Calu3 (cell line): Measurements from ENCODE around the gene PICK1. TPM values are rescaled to one million over a fixed set of nuclear protein-coding genes. Genes with fewer than 3 reads are reported as not detected.

Experiments
- BruUV-seq: library from RNA; stranded (reverse); fragments of 400-500 nt; replicated peaks from 2 replicates; lab custom pipeline; 2021; lab: Mats Ljungman, UMichigan
- CTCF ChIA-PET: fragments of 300-600 bp; sonication (Branson Sonifier 250); formaldehyde crosslinking; loops from one replicate; lab custom pipeline; 2022; ENCODE audit warnings: antibody characterized with exemption; lab: Charles Lee
- DNase-seq: peaks from one replicate; pipeline ENCODE4 v3.0.0; 2022
- H3K27ac Mint-ChIP-seq: one replicate; pipeline ENCODE4 v1.8.0; 2022; ENCODE audit warnings: mixed read lengths; ENCODE audit not compliant: unreplicated experiment
- H3K27me3 Mint-ChIP-seq: one replicate; pipeline ENCODE4 v1.8.0; 2022; ENCODE audit warnings: mixed read lengths; ENCODE audit not compliant: unreplicated experiment
- H3K36me3 Mint-ChIP-seq: one replicate; pipeline ENCODE4 v1.8.0; 2022; ENCODE audit warnings: mild to moderate bottlenecking, moderate library complexity, mixed read lengths; ENCODE audit not compliant: insufficient read depth, unreplicated experiment
- H3K4me1 Mint-ChIP-seq: one replicate; pipeline ENCODE4 v1.8.0; 2022; ENCODE audit warnings: mild to moderate bottlenecking, low read depth, mixed read lengths; ENCODE audit not compliant: unreplicated experiment
- H3K4me3 Mint-ChIP-seq: one replicate; pipeline ENCODE4 v1.8.0; 2022; ENCODE audit warnings: mild to moderate bottlenecking, low read depth, moderate library complexity, mixed read lengths; ENCODE audit not compliant: unreplicated experiment
- H3K9me3 Mint-ChIP-seq: one replicate; pipeline ENCODE4 v1.8.0; 2022; ENCODE audit warnings: low read depth, mixed read lengths; ENCODE audit not compliant: unreplicated experiment
- intact Hi-C: fragments of 100-400 bp; cut with micrococcal nuclease; formaldehyde crosslinking; loops from one replicate; pipeline ENCODE4 v1.10.0; 2022; ENCODE audit not compliant: unreplicated experiment
- total RNA-seq: library from RNA; stranded (reverse); gene quantifications from 2 replicates; pipeline ENCODE4 v1.2.3, GENCODE V29; 2022
- TF ChIP-seq, protein P1 (sequence below): fragments of 200-600 bp; IDR thresholded peaks from one replicate; pipeline ENCODE4 v1.8.0; 2022; ENCODE audit warnings: antibody characterized with exemption; ENCODE audit not compliant: unreplicated experiment

PICK1 gene
- total RNA-seq, 1 experiment from 2014 or later = 54.2 TPM

DNA sequence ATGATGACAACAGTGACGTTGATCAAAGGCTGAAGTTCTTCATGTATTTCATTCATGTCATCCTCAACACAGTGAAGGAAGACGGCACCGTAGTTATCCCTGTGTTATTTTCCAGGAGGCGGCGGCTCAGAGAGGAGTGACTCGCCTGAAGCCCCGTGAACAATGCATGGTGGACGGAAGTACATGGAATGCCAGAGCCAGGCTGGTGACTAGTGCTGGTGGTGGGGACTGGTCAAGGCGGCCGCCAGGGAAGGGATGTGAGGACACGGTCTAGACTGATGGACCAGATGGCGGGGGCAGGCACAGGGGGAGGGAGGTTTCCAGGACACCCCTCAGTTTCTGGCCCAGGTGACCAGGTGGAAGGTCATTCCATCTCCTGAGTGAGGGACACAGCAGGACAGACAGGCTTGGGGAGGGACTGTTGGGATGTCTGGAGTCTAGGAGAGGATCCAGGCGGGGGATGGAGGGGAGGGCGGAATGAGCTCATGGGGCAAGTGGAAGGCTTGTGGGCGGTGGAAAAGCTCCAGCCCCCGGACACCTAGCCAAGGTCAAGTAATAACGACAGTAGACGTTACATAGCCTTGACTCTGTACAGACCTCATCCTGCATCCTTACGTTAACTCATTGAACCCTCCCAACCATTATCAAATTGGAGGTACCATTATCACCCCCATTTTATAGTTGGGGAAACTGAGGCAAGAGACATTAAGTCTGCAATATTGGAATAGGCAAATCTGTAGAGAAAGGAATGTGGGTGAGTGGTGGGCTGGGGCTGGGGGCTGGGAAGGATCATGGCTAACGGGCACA is 16.0 kb upstream of the PICK1 start:
- Mint-ChIP-seq H3K36me3 (no peaks in the 10 kb centered on the region), H3K4me1 (no peaks in the 10 kb centered on the region), H3K27ac (no peak overlapping the region), H3K4me3 (no peak overlapping the region), H3K9me3 (no peaks in the 10 kb centered on the region), H3K27me3 (peaks cover 29% of the 10 kb centered on the region)
- intact Hi-C loops = no loop called here
- DNase-seq = no peak
- CTCF ChIA-PET = interaction anchor here (0.5 kb wide), 1 partner anchor 201 kb away, joined by 4 read pairs; no protein-coding TSS in a partner anchor
- BruUV-seq = no TSS peak
- TF ChIP-seq, protein P1, sequence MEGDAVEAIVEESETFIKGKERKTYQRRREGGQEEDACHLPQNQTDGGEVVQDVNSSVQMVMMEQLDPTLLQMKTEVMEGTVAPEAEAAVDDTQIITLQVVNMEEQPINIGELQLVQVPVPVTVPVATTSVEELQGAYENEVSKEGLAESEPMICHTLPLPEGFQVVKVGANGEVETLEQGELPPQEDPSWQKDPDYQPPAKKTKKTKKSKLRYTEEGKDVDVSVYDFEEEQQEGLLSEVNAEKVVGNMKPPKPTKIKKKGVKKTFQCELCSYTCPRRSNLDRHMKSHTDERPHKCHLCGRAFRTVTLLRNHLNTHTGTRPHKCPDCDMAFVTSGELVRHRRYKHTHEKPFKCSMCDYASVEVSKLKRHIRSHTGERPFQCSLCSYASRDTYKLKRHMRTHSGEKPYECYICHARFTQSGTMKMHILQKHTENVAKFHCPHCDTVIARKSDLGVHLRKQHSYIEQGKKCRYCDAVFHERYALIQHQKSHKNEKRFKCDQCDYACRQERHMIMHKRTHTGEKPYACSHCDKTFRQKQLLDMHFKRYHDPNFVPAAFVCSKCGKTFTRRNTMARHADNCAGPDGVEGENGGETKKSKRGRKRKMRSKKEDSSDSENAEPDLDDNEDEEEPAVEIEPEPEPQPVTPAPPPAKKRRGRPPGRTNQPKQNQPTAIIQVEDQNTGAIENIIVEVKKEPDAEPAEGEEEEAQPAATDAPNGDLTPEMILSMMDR = no peak

DNA sequence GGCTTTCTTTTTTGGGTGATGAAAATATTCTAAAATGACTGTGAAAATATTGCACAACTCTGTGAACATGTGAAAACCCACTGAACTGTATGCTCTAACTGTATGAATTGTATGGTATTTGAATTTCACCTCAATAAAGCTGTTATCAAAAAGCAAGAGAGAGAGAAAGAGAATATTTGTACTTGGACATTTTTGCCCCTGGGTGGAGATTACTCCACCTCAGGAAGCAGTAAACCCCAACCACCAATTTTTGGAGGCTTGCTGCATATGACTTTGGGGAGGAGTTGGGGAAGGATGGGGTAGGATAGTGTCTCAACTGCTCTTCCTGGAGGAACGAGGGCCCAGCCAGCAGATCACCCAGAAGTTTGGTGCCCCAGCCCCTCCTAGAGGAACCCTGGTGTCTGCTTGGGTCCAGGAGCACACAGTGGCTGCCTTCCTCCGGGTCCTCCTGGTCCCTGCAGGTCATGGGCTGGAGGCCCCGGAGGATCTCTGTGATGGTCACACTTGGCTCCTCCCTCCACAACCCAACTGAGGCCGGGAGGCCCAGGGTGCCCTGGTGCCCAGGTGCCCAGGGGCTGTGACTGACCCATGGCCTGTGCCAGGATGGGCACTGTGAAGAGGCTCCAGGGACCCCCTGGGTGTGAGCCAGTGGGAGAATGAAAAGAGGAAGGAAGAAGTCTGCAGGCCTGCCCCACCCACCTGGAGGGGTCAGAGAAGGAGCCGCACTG is 15.3 kb upstream of the PICK1 start:
- no peak for DNase-seq
- Mint-ChIP-seq H3K4me1 (no peaks in the 10 kb centered on the region), H3K27ac (no peak overlapping the region), H3K36me3 (no peaks in the 10 kb centered on the region), H3K4me3 (no peak overlapping the region), H3K27me3 (peaks cover 34% of the 10 kb centered on the region), H3K9me3 (no peaks in the 10 kb centered on the region)
- TF ChIP-seq, protein P1 = no peak
- no TSS peak for BruUV-seq
- CTCF ChIA-PET = no interaction called here
- intact Hi-C loops = no loop called here

DNA sequence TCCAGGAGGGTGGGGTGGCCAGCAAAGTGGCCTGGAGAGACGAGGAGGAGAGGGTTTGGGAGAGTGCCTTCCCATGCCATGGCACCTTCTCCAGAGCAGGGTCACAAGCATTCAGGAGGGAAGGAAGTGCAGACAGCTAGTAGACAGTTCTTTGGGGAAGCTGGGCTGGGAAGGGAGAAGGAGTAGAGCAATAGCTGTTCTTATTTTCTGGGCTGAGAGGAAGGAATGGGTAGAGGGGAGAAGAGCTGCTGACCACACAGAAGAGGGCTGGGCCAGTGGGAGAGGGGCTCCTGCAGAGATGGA is 14.8 kb upstream of the PICK1 start:
- DNase-seq = no peak
- Mint-ChIP-seq H3K27me3 (peaks cover 39% of the 10 kb centered on the region), H3K4me3 (no peak overlapping the region), H3K27ac (no peak overlapping the region), H3K36me3 (peaks cover 2% of the 10 kb centered on the region), H3K9me3 (no peaks in the 10 kb centered on the region), H3K4me1 (no peaks in the 10 kb centered on the region)
- intact Hi-C loops = no loop called here
- TF ChIP-seq, protein P1 = no peak
- CTCF ChIA-PET = no interaction called here
- BruUV-seq = no TSS peak

DNA sequence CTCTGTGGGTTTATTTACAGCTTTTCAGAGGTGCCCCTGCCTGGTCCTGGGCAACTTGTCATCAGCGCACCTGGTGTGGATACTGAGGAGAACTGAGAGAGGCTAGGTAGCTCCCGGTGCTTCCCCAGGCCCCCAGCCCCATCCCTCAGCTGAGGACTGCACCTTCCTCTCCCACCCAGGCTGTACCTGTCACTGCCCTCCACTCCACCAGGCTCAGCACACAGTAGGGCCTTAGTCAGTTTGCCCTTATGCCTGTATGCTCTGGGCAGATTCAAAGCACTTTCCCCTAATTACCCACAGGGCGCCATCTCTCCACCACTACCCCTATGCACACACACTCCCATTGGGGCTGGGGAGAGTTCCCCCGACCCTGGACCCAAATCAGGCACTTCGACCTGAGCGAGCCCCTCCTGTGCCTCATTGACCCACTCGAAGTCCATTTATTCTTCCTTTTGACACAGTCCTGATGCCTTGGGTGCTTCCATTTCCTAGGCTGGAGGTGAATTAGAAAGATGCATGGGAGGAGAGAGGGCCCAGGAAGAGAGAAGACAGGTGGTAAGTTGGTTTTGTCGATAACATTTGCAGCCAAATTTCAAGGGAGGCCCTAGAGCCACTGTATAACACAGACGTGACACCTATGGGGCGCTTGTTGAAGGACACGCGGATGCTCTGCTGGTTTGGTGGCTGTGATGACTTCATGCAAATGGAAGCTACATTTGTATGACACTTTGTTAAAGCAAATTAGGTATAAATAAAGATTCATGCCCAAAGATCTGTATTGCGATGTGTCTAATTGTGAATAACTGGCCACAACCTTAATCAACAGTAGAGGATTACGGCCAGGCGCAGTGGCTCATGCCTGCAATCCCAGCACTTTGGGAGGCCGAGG is 13.8 kb upstream of the PICK1 start:
- H3K36me3 Mint-ChIP-seq = peaks cover 3% of the 10 kb centered on the region
- CTCF ChIA-PET = no interaction called here
- no peak overlapping the region for H3K4me3 Mint-ChIP-seq
- no TSS peak for BruUV-seq
- no peak for DNase-seq
- peaks cover 44% of the 10 kb centered on the region for H3K27me3 Mint-ChIP-seq
- H3K9me3 Mint-ChIP-seq = no peaks in the 10 kb centered on the region
- no peaks in the 10 kb centered on the region for H3K4me1 Mint-ChIP-seq
- TF ChIP-seq, protein P1 = no peak
- H3K27ac Mint-ChIP-seq = no peak overlapping the region
- intact Hi-C loops = no loop called here
